Activated effector memory CD4-positive, alpha-beta T cell treated with Interleukin-2 at 50 U/mL for 16 hours (primary cell): Measurements from ENCODE around the gene ITLN2.
"Not testable (repeated sequence)": the region's sequence is repeated elsewhere in the genome, so short reads cannot be mapped to it uniquely, and the experiment has no call there.

Experiments used
- DNase-seq: peaks from one replicate; pipeline ENCODE4 v3.0.0-alpha.2; 2020

ITLN2 gene

DNA sequence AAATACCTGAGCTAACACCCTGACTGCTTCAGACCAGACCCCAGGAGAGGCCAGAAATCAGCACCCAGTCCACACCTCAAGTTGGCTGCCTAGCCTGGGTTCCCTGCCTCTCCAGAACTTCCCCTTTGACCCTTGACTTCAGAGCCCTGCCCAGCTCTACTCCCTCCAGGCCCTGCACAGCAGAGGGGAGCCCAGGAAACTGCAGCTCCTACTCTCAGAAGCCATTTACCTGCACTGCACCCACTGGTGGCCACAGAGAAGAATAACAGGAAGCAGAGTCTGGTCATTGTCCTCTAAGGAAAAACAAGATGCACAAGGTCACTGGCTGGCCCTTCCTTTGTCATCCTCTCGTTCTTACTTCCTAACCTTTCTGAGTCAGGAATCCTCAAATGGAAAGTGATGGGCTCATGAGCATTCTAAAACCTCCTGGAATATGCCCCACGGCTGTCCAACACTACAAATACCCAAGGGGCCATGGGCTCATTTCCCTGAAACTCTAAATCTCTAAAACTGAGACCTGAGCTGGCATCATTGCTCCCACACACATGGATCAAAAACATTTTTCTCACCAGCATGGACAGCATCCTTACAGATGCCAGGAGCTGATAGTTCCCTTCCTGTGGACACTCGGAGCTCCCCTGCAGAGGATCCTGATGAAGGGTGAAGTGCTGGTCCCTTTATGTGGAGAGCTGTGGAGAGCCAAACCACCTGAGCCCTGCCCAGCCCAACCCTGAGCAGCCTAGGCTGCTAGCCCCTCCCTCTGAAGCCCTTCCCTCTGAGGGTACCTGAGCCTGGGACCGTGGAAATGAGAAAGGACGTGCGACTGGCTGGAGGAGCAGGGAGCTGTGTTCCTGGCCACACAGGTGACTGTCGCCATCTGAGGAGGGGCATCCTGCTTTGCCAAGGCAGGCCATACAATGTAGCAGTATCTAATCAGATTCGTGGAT is at the start of gene ITLN2:
ITLN2 (minus strand) TSS at position 652 of the 947 bp plus-strand sequence; CDS start at position 584, 68 bp downstream.
- peak; percentile 18 for DNase-seq

GRCh38 chr1:161001525-161001924 is 46.9 kb upstream of the ITLN2 start:
- DNase-seq = no peak

DNA sequence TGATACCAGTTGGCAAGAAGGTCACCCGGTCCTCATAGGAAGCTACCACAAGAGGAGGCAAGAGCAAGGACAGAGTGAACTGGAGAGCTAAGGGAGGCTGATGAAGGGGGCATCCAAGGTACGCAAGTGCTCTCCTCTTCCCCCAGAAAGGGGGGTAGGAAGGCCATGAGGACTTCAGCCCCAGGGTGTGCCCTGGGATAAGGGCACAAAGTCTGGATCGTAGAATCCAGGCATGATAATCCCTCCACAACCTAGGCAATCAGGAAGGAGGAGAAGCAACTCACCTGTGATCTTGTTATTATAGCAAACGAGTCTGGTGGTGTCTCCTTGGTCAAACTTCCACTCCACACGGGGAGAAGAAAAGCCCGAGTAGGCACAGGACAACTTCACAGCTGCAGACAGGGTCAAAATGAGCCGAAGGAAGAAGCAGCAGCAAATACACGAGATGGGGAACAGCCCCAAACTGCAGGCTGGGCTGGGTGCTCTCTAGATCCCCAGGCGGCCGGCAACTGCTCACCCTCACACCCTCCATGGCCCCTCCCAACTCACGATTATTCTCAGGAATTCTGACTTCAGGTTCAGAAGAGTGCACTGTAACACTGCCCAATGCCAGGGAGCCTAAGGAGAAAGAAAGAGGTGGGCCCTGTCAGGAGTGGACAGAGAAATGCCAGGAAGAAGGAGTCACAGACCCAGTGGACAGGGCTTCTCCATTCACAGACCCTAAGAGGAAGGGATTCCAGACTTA is 46.3 kb upstream of the ITLN2 start:
- DNase-seq = no peak

GRCh38 chr1:160999376-160999775 is 44.8 kb upstream of the ITLN2 start:
- DNase-seq = no peak

- peak; percentile 36 for DNase-seq
These were observed 42.9 kb upstream of the ITLN2 start for GRCh38 chr1:160997323-160998038.

DNA sequence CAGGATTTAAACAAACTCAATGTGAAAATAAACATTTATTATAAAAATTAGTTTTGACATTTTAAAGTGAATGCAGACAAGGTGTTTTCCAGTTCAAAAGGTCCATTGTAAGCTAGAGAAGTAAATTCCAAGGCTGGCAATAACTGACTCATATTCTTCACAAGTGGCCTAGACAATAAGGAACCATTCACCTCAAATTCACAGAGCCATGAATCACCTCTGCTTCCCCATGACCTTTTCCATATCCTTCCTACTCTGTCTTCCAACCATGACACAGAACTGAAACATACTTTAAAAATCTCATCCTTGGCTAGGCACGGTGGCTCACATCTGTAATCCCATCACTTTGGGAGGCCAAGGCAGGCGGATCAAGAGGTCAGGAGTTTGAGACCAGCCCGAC is 41.6 kb upstream of the ITLN2 start:
- DNase-seq = no peak

GRCh38 chr1:160993544-160994193 is 39.1 kb upstream of the ITLN2 start:
- no peak for DNase-seq

DNA sequence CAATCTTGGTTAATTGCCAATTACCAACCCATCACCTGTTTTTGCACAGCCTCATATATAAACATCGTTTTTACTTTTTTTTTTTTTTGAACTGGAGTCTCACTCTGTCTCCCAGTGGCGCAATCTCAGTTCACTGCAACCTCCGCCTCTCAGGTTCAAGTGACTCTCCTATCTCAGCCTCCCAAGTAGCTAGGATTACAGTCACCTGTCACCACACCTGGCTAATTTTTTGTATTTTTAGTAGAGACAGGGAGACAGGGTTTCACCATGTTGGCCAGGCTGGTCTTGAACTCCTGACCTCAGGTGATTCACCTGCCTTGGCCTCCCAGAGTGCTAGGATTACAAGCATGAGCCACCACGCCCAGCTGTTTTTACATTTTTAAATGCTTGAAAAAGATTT is 37.4 kb upstream of the ITLN2 start:
- DNase-seq = not testable (repeated sequence)

- DNase-seq = no peak
These were observed 32.9 kb upstream of the ITLN2 start for GRCh38 chr1:160987359-160988050.

- DNase-seq = no peak
These were observed 31.1 kb upstream of the ITLN2 start for GRCh38 chr1:160985723-160986122.

DNA sequence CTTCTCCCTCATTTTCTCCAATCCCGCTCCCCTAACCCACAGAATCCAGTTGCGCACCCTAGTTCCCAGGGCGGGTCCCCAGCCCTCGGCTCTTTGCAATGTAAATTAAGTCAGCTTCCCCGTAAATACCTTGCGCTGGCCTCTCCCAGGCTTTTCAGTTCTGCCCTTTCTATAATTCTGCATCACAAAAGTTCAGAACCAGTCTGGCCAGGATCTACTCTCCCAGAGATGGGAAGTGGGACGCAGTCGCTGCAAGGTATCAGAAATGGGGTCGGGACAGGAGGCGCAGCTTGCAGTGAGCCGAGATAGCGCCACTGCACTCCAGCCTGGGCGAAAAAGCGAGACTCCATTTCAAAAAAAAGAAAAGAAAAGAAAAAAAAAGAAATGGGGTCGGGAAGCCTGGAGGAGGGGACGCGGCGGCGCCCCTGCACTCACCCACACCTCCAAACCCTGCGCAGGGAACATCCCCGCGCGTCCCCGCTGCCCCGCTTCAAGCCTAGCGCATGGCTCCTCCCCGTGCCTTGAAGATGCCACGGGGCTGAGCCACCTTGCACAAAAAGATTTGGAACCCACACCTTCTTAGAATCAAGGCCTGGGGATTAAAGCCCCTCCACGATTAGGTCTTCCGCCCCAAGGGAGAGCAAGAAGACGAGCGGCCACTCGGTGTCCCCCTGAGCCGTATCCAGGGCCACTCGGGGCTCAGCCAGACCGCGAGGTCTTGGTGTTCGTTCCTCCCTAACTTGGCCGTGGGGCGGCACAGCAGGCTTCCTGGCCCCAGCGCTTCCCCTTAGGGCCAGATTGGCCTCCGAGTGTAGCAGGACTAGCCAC is 27.2 kb upstream of the ITLN2 start:
- DNase-seq = no peak

- DNase-seq = no peak
These were observed 24.7 kb upstream of the ITLN2 start for GRCh38 chr1:160979286-160979685.

DNA sequence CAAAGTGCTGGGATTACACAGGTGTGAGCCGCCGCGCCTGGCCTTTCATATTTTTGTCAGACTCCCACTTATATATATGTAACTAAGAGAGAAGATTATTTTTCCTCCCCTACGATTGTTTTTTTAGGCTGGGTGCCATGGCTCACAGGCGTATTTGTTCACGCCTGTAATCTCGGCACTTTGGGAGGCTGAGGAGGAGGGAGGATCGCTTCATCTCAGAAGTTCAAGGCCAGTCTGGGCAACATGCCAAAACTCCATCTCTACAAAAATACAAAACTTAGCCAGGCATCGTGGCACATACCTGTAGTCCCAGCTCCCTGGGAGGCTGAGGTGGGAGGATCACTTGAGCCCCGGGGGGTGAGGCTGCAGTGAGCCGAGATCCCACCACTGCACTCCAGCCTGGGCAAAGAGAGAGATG is 23.9 kb upstream of the ITLN2 start:
- no peak for DNase-seq

DNA sequence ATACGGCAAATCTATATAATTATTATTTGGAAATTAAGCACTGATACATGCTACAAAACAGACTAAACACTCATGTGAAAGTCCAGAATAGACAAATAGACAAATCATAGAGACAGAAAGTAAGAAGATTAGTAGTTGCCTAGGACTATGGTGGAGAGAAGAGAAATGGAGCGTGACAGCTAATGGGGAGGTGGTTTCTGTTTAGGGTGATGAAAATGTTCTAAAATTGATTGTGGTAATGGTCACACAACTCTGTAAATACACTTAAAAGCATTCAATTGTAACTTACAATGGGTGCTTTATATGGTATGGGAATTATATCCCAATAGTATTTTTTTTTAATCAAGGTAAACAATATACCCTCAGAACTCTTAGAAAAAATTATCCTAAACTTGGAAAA is 20.4 kb upstream of the ITLN2 start:
- DNase-seq = no peak

DNA sequence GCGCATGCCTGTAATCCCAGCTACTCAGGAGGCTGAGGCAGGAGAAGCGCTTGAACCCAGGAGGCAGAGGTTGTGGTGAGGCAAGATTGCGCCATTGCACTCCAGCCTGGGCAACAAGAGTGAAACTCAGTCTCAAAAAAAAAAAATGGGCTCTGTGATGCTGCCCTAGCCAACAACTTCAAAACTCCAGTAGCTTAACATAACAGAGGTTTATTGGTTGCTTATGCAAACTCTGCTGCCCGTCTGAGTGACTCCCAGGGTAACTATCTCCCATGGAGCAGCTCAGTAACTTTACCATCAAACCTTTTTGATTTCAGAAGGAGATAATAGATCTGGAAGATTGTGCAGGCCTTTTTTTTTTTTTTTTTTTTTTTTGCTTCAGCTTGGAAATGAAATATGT is 18.9 kb upstream of the ITLN2 start:
- no peak for DNase-seq

DNA sequence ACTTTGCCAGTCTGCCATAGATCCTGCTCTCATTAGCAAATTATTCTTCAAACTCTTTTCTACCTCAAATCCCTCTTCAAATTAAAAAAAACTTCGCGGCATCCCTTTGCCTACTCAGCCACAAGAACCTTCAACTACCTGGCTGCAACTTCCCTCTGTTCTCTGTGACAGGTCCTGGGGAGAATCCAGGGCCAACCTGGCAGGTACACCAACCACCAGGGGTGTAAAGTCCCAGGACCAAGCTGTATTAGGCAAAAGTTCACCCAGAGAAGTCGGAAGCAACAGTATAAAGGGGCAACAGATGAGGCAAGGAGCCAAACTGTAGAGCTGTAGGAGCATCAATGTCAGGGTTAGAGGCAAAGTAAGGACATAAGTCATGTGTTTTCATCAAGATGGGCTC is 18.3 kb upstream of the ITLN2 start:
- no peak for DNase-seq

- no peak for DNase-seq
These were observed 17.0 kb upstream of the ITLN2 start for GRCh38 chr1:160971618-160972056.

DNA sequence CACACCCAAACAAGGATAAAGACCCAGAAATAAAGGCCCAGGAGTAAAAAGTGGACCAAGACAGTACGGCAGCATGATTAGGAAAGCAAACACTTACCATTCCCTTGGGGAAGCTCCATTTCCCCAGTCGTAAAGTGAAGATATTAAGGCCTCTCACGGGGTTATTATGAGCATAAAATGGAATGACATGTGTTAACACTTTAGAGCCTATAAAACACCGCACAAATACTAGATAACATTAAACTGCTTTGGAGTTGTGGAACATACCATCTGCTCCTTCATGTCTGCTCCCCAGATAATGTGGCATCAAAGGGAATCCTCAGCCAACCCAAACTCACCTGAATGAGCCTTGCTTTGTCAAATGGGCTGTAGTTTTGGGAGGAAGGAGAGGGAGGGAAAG is 8.9 kb upstream of the ITLN2 start:
- no peak for DNase-seq

GRCh38 chr1:160961419-160961818 is 6.8 kb upstream of the ITLN2 start:
- DNase-seq = no peak

DNA sequence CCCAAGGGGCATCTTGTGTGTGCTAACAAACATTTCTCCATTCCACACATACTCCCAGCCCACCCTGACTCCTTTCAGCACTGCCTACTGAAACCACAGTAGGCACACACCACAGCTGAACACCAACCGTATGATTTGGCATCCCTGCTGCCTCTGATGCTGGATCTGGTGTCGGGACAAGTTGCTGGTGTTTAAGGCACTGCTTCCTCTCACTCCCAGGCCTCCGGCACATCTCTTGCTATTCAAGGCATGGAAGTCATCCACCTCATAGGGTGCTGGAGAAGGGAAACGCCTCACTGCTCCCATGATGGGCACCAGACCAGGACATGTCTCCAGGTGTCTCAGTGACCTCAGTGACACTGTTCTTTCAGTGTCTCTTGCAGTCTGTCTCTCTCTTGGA is 2.4 kb upstream of the ITLN2 start:
- DNase-seq = no peak

DNA sequence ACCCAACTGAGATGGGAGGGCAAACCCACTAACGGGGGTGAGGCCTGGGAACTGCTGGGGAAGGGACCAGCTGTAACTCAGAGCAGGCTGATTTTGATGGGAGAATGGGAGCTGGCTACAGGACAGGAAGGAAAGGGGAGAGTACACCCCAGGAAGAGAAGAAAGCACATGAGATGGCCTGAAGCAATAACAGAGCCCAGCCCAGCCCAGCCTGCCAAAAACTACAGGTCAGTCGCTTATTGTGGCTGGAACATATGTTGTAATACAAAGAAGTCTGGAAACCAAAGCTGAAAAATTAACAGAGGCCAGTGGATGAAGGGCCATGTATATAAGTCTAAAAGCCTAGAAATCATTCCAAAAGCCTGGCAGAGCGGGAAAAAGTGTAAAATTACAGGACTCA is 1.6 kb downstream of the ITLN2 start:
- no peak for DNase-seq
